ENCODE data around the gene USP5.
"Not testable (repeated sequence)": the region's sequence is repeated elsewhere in the genome, so short reads cannot be mapped to it uniquely, and the experiment has no call there.

The USP5 gene

GRCh38 chr12:6887460-6887859 lies 35.5 kb downstream of the USP5 start:
- DNase-seq (ENCODE audit: low read depth, low spot score), result no peak

GRCh38 chr12:6888360-6888759 lies 36.4 kb downstream of the USP5 start:
- DNase-seq (ENCODE audit: low read depth, low spot score), result no peak

DNA sequence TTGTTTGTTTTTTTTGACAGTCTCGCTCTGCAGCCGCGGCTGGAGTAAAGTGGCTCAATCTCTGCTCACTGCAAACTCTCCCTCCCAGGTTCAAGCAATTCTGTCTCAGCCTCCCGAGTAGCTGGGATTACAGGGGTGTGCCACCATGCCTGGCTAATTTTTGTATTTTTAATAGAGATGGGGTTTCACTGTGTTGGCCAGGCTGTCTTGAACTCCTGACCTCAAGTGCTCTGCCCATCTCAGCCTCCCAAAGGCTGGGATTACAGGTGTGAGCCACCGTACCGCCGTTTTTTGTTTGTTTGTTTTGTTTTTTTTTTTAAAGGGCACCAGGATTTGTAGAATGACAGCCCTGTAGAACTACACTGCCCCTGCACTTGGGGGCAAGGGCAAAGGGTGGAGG lies 36.8 kb downstream of the USP5 start:
- DNase-seq (ENCODE audit: low read depth, low spot score), result not testable (repeated sequence)

GRCh38 chr12:6889775-6890573 lies 38.0 kb downstream of the USP5 start:
- not testable (repeated sequence) for DNase-seq (ENCODE audit: low read depth, low spot score)

- peak; percentile 95 for DNase-seq (ENCODE audit: low read depth, low spot score)
Measured at GRCh38 chr12:6890789-6891645, 39.1 kb downstream of the USP5 start.

DNA sequence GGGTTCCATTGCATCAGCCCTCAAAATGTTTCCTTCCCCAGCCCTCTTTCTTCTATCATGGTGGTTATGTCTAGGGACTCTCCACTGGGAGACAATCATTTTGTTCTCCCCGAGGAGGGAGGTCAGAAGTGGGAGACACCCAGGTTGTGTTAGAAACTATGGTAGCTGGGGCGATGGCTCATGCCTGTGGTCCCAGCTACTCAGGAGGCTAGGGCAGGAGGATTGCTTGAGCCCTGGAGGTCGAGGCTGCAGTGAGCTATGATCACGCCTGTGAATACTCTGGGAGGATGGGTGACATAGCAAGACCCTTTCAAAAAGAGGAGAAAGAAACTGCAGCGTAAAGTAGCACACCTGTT lies 39.7 kb downstream of the USP5 start:
- DNase-seq (ENCODE audit: low read depth, low spot score), result no peak

DNA sequence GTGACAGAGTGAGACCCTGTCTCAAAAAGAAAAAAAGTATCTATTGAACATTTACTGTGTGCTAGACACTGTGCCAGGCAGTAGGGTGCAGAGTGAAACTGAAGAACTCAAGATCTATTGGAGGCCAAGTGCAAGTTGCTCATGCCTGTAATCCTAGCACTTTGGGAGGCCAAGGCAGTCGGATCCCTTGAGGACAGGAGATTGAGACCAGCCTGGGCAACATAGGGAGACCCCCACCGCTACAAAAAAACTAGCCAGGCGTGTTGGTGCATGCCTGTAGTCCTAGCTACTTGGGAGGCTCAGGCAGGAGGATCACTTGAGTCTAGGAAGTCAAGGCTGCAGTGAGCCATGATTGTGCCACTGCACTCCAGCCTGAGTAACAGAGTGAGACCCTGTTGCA lies 40.7 kb downstream of the USP5 start:
- not testable (repeated sequence) for DNase-seq (ENCODE audit: low read depth, low spot score)

DNA sequence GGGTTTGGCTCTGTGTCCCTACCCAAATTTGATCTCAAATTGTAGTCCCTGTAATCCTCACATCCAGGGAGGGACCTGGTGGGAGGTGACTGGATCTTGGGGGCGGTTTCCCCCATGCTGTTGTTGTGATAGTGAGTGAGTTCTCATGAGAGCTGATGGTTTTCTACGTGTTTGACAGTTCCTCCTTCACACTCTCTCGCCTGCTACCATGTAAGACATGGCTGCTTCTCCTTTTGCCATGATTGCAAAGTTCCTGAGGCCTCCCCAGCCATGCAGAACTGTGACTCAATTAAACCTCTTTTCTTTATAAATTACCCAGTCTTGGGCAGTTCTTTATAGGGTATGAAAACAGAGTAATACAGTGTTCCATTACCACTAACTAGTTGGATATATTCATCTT lies 42.4 kb downstream of the USP5 start:
- no peak for DNase-seq (ENCODE audit: low read depth, low spot score)

DNA sequence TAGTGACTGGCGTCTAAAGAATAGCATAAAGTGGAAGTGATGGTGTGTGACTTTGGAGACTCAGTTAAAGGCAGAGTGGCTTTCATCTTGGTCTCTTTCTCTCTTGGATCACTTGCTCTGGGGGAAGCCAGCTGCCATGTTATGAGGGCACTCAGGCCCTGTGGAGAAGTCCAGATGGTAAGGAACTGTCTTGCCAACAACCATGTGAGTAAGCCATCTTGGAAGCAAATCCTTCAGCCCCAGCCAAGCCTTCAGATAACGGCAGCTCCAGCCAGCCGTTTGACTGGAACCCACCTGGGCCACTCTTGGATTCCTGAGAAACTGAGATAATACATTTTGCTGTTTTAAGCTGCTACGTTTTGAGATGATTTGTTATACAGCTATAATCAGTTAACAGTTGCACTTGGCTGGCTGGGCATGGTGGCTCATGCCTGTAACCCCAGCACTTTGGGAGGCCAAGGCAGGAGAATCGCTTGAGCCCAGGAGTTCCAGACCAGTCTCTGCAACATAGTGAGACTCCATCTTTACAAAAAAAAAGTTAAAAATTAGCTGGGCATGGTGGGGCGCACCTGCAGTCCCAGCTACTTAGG lies 45.0 kb downstream of the USP5 start:
- DNase-seq (ENCODE audit: low read depth, low spot score), result no peak

DNA sequence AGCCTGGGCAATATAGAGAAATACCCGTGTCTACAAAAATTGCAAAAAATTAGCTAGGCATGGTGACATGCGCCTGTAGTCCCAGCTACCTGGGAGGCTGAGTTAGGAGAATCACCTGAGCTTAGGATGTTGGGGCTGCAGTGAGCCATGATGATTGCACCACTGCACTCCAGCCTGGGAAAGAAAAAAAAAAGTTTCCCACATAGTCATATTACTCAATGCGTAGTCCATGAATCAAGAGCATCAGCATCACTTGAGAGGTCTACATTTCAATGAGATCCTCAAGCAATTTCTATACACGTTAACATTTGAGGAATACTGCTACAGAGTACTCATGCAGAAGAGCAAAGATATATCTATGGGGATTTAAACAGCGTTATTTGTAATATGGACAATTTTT lies 47.5 kb downstream of the USP5 start:
- DNase-seq (ENCODE audit: low read depth, low spot score), result no peak

DNA sequence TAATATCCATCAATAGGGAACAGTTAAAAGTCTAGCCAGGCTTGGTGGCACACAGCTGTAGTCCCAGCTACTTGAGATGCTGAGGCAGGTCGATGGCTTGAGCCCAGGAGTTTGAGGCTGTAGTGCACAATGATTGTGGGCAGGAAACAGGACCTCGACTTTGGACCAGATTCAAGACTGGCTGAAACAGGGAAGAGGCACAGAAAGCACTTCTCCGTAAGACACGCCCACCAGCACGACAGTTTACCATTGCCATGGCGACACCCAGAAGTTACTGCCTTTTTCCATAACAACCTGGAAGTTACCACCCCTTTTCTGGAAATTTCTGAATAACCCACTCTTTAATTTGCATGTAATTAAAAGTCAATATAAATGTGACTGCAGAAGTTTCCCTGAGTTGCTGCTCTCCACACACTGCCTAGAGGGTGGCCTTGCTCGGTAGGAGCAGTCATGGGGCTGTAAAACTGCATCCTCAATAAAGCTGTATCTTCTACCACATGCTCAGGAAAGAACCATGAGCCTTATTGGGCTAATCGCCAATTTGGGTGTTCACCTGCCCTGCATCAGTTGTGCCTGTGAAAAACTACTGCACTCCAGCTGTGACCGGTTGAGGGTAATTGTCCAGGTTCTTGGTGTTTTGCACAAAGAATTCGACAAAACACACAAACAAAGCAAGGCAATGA lies 48.0 kb downstream of the USP5 start:
- DNase-seq (ENCODE audit: low read depth, low spot score), result no peak

- no peak for DNase-seq (ENCODE audit: low read depth, low spot score)
Measured at GRCh38 chr12:6902448-6902847, 50.5 kb downstream of the USP5 start.

DNA sequence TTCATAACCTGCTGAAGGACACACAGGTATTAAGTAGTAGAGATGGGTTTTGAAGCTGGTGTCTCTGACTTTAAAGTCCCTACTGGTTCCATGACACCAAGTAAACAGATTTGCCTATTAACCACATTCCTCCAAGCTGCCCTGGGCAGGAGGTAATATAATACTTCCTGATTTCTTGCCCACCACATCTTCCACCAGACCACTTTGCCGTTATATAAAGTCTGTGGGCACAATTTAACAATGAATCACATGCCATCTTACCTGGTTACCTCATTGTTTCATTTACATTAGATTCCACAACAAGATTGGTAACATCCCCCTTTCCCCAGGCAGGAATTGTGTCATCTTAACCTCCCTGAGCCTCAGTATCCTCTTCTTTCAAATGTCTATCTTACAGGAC lies 51.8 kb downstream of the USP5 start:
- DNase-seq (ENCODE audit: low read depth, low spot score), result no peak

GRCh38 chr12:6904280-6905276 lies 52.6 kb downstream of the USP5 start, which contains the start of gene LRRC23:
Gene LRRC23, plus strand, starts transcription at chr12:6904822. Its CDS starts 812 bp downstream, at chr12:6905634.
- DNase-seq (ENCODE audit: low read depth, low spot score), result peak; percentile 96

GRCh38 chr12:6905414-6906040 lies 53.6 kb downstream of the USP5 start:
- DNase-seq (ENCODE audit: low read depth, low spot score), result no peak

GRCh38 chr12:6908141-6908540 lies 56.2 kb downstream of the USP5 start:
- not testable (repeated sequence) for DNase-seq (ENCODE audit: low read depth, low spot score)

DNA sequence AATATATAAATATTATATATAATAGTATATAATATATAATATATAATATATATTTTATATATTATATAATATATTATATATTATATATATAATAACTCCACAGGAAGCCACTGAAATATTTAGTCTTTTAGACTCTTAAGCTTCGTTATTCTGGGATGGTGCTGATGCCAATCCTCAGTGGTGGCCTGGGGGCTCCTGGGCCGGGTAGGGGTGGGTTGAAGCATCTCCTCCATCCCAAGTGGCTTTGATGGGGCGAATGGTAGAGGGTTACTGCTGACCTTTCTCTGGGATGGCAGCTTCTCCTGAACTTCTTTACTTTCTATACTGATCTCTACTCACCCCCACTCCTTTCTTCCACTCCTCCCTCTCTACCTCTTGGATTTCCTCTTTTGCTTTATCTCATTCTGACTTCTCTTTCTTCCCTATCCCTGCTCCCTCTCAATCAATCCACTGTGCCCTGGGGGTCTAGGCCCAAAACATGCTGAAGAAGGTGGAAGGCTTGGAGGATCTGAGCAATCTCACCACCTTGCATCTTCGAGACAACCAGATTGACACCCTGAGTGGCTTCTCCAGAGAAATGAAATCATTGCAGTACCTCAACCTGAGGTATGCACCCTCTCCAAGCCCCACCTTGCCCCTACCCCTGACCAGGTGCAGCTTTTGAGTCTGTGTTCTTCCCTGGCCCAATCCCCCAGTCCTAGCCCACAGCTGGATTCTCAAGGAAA lies 57.6 kb downstream of the USP5 start:
- no peak for DNase-seq (ENCODE audit: low read depth, low spot score)

- DNase-seq (ENCODE audit: low read depth, low spot score), result no peak
Measured at GRCh38 chr12:6912164-6912935, 60.4 kb downstream of the USP5 start.
